Omental fat pad (tissue), 4 donors: ENCODE data around the gene ARHGAP6. TPM values are rescaled to one million over a fixed set of nuclear protein-coding genes. Genes with fewer than 3 reads are reported as not detected.

Source experiments
- ATAC-seq: fragments of 150-250 bp; one replicate; pipeline ENCODE4 v1.9.1; 2016; ENCODE audit warnings: mild to moderate bottlenecking, moderate library complexity; ENCODE audit not compliant: low FRiP score
- DNase-seq: peaks from one replicate; pipeline ENCODE4 v3.0.0-alpha.2; 2019; ENCODE audit warnings: low spot score
- CTCF ChIP-seq, 3 donors: fragments of 450-650 bp; IDR thresholded peaks; one replicate each; pipeline ENCODE4 v1.5.1; 2016 to 2017; ENCODE audit warnings: antibody characterized with exemption in 3 of 3, mild to moderate bottlenecking in 3 of 3, moderate library complexity in 2 of 3
- total RNA-seq, 4 donors: library from RNA; depleted of rRNA; stranded (reverse); fragments of >200 nt; gene quantifications; one replicate each; pipeline ENCODE4 v1.1.0, GENCODE V29; 2016

The ARHGAP6 gene
- total RNA-seq, 4 donors from 2014 or later: 20.4 to 45.5 (median 25.1) TPM

GRCh38 chrX:11337292-11338009, 328.3 kb downstream of the ARHGAP6 start:
- DNase-seq: no peak
- TF ChIP-seq CTCF (IDR thresholded peaks at IDR 0.05): no peak
- ATAC-seq: no peak

- no peak for TF ChIP-seq CTCF (IDR thresholded peaks at IDR 0.05)
- no peak for ATAC-seq
Observed at GRCh38 chrX:11336201-11336600, 329.5 kb downstream of the ARHGAP6 start.

GRCh38 chrX:11334165-11334564, 331.6 kb downstream of the ARHGAP6 start:
- no peak for TF ChIP-seq CTCF (IDR thresholded peaks at IDR 0.05)
- ATAC-seq (no peak), DNase-seq (no peak)

More at GRCh38 chrX:11336201-11336600, 329.5 kb downstream of the ARHGAP6 start:
- no peak for DNase-seq

- no peak for TF ChIP-seq CTCF (IDR thresholded peaks at IDR 0.05)
- ATAC-seq (no peak), DNase-seq (no peak)
Observed at GRCh38 chrX:11331788-11332187, 333.9 kb downstream of the ARHGAP6 start.

- no peak for DNase-seq
- TF ChIP-seq CTCF (IDR thresholded peaks at IDR 0.05): no peak
Observed at GRCh38 chrX:11329021-11329420, 336.7 kb downstream of the ARHGAP6 start.

GRCh38 chrX:11328134-11328533, 337.6 kb downstream of the ARHGAP6 start:
- ATAC-seq: no peak
- DNase-seq: no peak
- TF ChIP-seq CTCF (IDR thresholded peaks at IDR 0.05): no peak

More at GRCh38 chrX:11329021-11329420, 336.7 kb downstream of the ARHGAP6 start:
- peak; percentile 48 for ATAC-seq

- DNase-seq: no peak
- no peak for TF ChIP-seq CTCF (IDR thresholded peaks at IDR 0.05)
- ATAC-seq: peak; percentile 44
Observed at GRCh38 chrX:11321986-11322385, 343.7 kb downstream of the ARHGAP6 start.
